Measurements from ENCODE around the gene SLC9A9.

SLC9A9 gene

GRCh38 chr3:143484846-143485512 lies 363.3 kb downstream of the SLC9A9 start:
- no peak for DNase-seq

GRCh38 chr3:143483214-143483613 lies 365.1 kb downstream of the SLC9A9 start:
- DNase-seq, result no peak

- DNase-seq, result no peak
Observed at GRCh38 chr3:143482106-143483088, 365.9 kb downstream of the SLC9A9 start.

GRCh38 chr3:143480344-143480743 lies 367.9 kb downstream of the SLC9A9 start:
- DNase-seq, result no peak

GRCh38 chr3:143479727-143480126 lies 368.5 kb downstream of the SLC9A9 start:
- DNase-seq, result no peak

- DNase-seq, result no peak
Observed at GRCh38 chr3:143478115-143478693, 370.1 kb downstream of the SLC9A9 start.

- no peak for DNase-seq
Observed at GRCh38 chr3:143476965-143477640, 371.2 kb downstream of the SLC9A9 start.

- DNase-seq, result no peak
Observed at GRCh38 chr3:143475981-143476380, 372.3 kb downstream of the SLC9A9 start.

GRCh38 chr3:143472731-143473523 lies 375.3 kb downstream of the SLC9A9 start:
- DNase-seq, result no peak

GRCh38 chr3:143471705-143472104 lies 376.6 kb downstream of the SLC9A9 start:
- no peak for DNase-seq

- DNase-seq, result no peak
Observed at GRCh38 chr3:143469159-143469558, 379.1 kb downstream of the SLC9A9 start.

GRCh38 chr3:143465666-143466065 lies 382.6 kb downstream of the SLC9A9 start:
- no peak for DNase-seq

- DNase-seq, result no peak
Observed at GRCh38 chr3:143464850-143465249, 383.4 kb downstream of the SLC9A9 start.

GRCh38 chr3:143455480-143455879 lies 392.8 kb downstream of the SLC9A9 start:
- DNase-seq, result no peak

- DNase-seq, result no peak
Observed at GRCh38 chr3:143450632-143451031, 397.6 kb downstream of the SLC9A9 start.

GRCh38 chr3:143447491-143447890 lies 400.8 kb downstream of the SLC9A9 start:
- no peak for DNase-seq

GRCh38 chr3:143445118-143445517 lies 403.1 kb downstream of the SLC9A9 start:
- DNase-seq, result no peak

GRCh38 chr3:143443851-143444331 lies 404.4 kb downstream of the SLC9A9 start:
- DNase-seq, result no peak

- DNase-seq, result no peak
Observed at GRCh38 chr3:143442814-143443447, 405.3 kb downstream of the SLC9A9 start.

GRCh38 chr3:143441516-143442171 lies 406.6 kb downstream of the SLC9A9 start:
- no peak for DNase-seq

GRCh38 chr3:143439817-143440216 lies 408.5 kb downstream of the SLC9A9 start:
- DNase-seq, result no peak

Data from effector CD8-positive, alpha-beta T cell (primary cell).